GM18861 (cell line): ENCODE data around the gene DPP7.

Source experiments
- ATAC-seq: cut with Tn5 transposase; IDR thresholded peaks from one replicate; pipeline ENCODE4 v1.9.1; 2021; ENCODE audit not compliant: unreplicated experiment

Gene DPP7

GRCh38 chr9:137112564-137113384 lies 1.8 kb downstream of the DPP7 start:
- no peak for ATAC-seq

- no peak for ATAC-seq
These were observed 2.6 kb downstream of the DPP7 start for GRCh38 chr9:137111788-137112563.

- ATAC-seq = no peak
These were observed 3.4 kb downstream of the DPP7 start for GRCh38 chr9:137110911-137111787.

- no peak for ATAC-seq
These were observed 4.2 kb downstream of the DPP7 start for GRCh38 chr9:137110147-137110910.

- ATAC-seq = no peak
These were observed 5.0 kb downstream of the DPP7 start for GRCh38 chr9:137109250-137110146.

GRCh38 chr9:137108608-137109249 lies 5.8 kb downstream of the DPP7 start:
- no peak for ATAC-seq

GRCh38 chr9:137107982-137108381 lies 6.6 kb downstream of the DPP7 start:
- no peak for ATAC-seq

- ATAC-seq = no peak
These were observed 7.1 kb downstream of the DPP7 start for GRCh38 chr9:137107312-137107921.

GRCh38 chr9:137106662-137107250 lies 7.8 kb downstream of the DPP7 start:
- ATAC-seq = no peak

- no peak for ATAC-seq
These were observed 8.5 kb downstream of the DPP7 start for GRCh38 chr9:137105814-137106661.

- ATAC-seq = no peak
These were observed 11.1 kb downstream of the DPP7 start for GRCh38 chr9:137103206-137103999.

GRCh38 chr9:137099231-137099630 lies 15.3 kb downstream of the DPP7 start:
- no peak for ATAC-seq

- ATAC-seq = no peak
These were observed 16.6 kb downstream of the DPP7 start for GRCh38 chr9:137097761-137098462.

GRCh38 chr9:137096785-137097546 lies 17.6 kb downstream of the DPP7 start:
- no peak for ATAC-seq
